ENCODE results near the gene NMNAT2.

GRCh38 chr1:183293876-183294275 is 124.3 kb downstream of the NMNAT2 start:
- TF ChIP-seq POLR2AphosphoS5 (IDR thresholded peaks at IDR 0.05; ENCODE audit: low read depth) (no peak), EZH2 (IDR thresholded peaks at IDR 0.05; ENCODE audit: low read depth, unreplicated experiment) (no peak), CTCF (conservative IDR thresholded peaks at IDR 0.05; ENCODE audit: low read depth in 2 of 2) (no peak), EZH2phosphoT487 (IDR thresholded peaks at IDR 0.05; ENCODE audit: unreplicated experiment) (no peak), REST (IDR thresholded peaks at IDR 0.05; ENCODE audit: unreplicated experiment) (no peak), CREB1 (CRISPR knock-in tag; IDR thresholded peaks at IDR 0.05; ENCODE audit: low read depth) (no peak), ZNF331 (CRISPR knock-in tag; IDR thresholded peaks at IDR 0.05; ENCODE audit: low read depth) (no peak), ETS1 (IDR thresholded peaks at IDR 0.05) (no peak), JUNB (IDR thresholded peaks at IDR 0.05; ENCODE audit: unreplicated experiment) (no peak), ZNF114 (CRISPR knock-in tag; IDR thresholded peaks at IDR 0.05) (no peak), STAT1 (IDR thresholded peaks at IDR 0.05; ENCODE audit: unreplicated experiment) (no peak)
